HCT116 (cell line): ENCODE results near the gene FOXF2.

Experiments used
- CBX3 ChIP-seq: IDR thresholded peaks from 2 replicates; pipeline ENCODE4 v1.6.1; 2012; ENCODE audit warnings: low read depth
- CEBPB ChIP-seq: IDR thresholded peaks from 2 replicates; pipeline ENCODE4 v1.6.1; 2012; ENCODE audit warnings: low read depth
- CTCF ChIP-seq, 3 experiments: fragments of 200-600 bp in 1 of 3; sonication (generic) in 1 of 3; IDR thresholded peaks in 2 of 3; conservative IDR thresholded peaks in 1 of 3; 2 replicates each; pipeline ENCODE4 v1.5.1; 2012 to 2017; ENCODE audit warnings: low read depth in 2 of 3, low read length in 2 of 3, antibody characterized with exemption in 1 of 3, borderline replicate concordance in 1 of 3, control low read depth in 1 of 3, mild to moderate bottlenecking in 1 of 3, mixed read lengths in 1 of 3, mixed run types in 1 of 3, moderate library complexity in 1 of 3; ENCODE audit not compliant: insufficient read depth in 1 of 3
- EGR1 ChIP-seq: IDR thresholded peaks from 2 replicates; pipeline ENCODE4 v1.6.1; 2012; ENCODE audit warnings: low read depth
- ELF1 ChIP-seq: IDR thresholded peaks from 2 replicates; pipeline ENCODE4 v1.6.1; 2012; ENCODE audit warnings: low read depth, borderline replicate concordance
- EZH2 ChIP-seq: fragments of 200-600 bp; sonication (generic); IDR thresholded peaks from 2 replicates; pipeline ENCODE4 v1.6.1; 2017; ENCODE audit warnings: antibody characterized with exemption, mixed run types
- EZH2phosphoT487 ChIP-seq: fragments of 200-600 bp; IDR thresholded peaks from 2 replicates; pipeline ENCODE4 v1.6.1; 2018; ENCODE audit warnings: antibody characterized with exemption, borderline replicate concordance
- POLR2A ChIP-seq: IDR thresholded peaks from 2 replicates; pipeline ENCODE4 v1.7.0; 2011; ENCODE audit warnings: borderline replicate concordance; ENCODE audit not compliant: insufficient read depth, insufficient read length; ENCODE audit errors: extremely low read depth
- POLR2AphosphoS5 ChIP-seq: IDR thresholded peaks from 2 replicates; pipeline ENCODE4 v1.6.1; 2011; ENCODE audit warnings: mild to moderate bottlenecking, low read depth, low read length, moderate library complexity
- REST ChIP-seq: IDR thresholded peaks from 2 replicates; pipeline ENCODE4 v1.6.1; 2012; ENCODE audit warnings: low read depth
- TCF7L2 ChIP-seq: IDR thresholded peaks from 2 replicates; pipeline ENCODE4 v1.7.0; 2011; ENCODE audit warnings: borderline replicate concordance, inconsistent platforms; ENCODE audit not compliant: insufficient read depth, insufficient read length; ENCODE audit errors: extremely low read depth
- YY1 ChIP-seq: IDR thresholded peaks from 2 replicates; pipeline ENCODE4 v1.6.1; 2011; ENCODE audit warnings: low read length, low read depth, moderate library complexity, mild to moderate bottlenecking; ENCODE audit not compliant: insufficient replicate concordance; ENCODE audit errors: extremely low read depth
- ZBTB33 ChIP-seq: IDR thresholded peaks from 2 replicates; pipeline ENCODE4 v1.6.1; 2011; ENCODE audit warnings: mild to moderate bottlenecking, low read length, moderate library complexity; ENCODE audit not compliant: insufficient replicate concordance; ENCODE audit errors: extremely low read depth
- ZNF274 ChIP-seq: fragments of 200-500 bp; sonication (Bioruptor generic); IDR thresholded peaks from 2 replicates; pipeline ENCODE4 v1.6.1; 2014; ENCODE audit warnings: mild to moderate bottlenecking, low read depth, low read length, inconsistent platforms

GRCh38 chr6:1416191-1416760 is 26.9 kb downstream of the FOXF2 start:
- TF ChIP-seq ELF1: no peak
- no peak for TF ChIP-seq YY1
- no peak for TF ChIP-seq CBX3
- no peak for TF ChIP-seq CEBPB
- no peak for TF ChIP-seq POLR2A
- TF ChIP-seq CTCF (IDR thresholded peaks at IDR 0.05 in 2 of 3, conservative IDR thresholded peaks at IDR 0.05 in 1 of 3; ENCODE audit: borderline replicate concordance in 1 of 3, insufficient read depth in 1 of 3, low read depth in 2 of 3, low read length in 2 of 3): no peak
- no peak for TF ChIP-seq EGR1
- TF ChIP-seq TCF7L2: no peak
- TF ChIP-seq POLR2AphosphoS5: no peak
- no peak for TF ChIP-seq REST
- no peak for TF ChIP-seq ZBTB33
- TF ChIP-seq EZH2phosphoT487: no peak
- TF ChIP-seq ZNF274: no peak
- TF ChIP-seq EZH2: no peak
